HG03354 (cell line): ENCODE results near the gene OAS3.
"Not testable (repeated sequence)": the region's sequence is repeated elsewhere in the genome, so short reads cannot be mapped to it uniquely, and the experiment has no call there.

Source experiments
- ATAC-seq: cut with Tn5 transposase; IDR thresholded peaks from one replicate; pipeline ENCODE4 v1.9.1; 2021; ENCODE audit warnings: mild to moderate bottlenecking; ENCODE audit not compliant: unreplicated experiment, poor library complexity, severe bottlenecking

Gene OAS3, protein sequence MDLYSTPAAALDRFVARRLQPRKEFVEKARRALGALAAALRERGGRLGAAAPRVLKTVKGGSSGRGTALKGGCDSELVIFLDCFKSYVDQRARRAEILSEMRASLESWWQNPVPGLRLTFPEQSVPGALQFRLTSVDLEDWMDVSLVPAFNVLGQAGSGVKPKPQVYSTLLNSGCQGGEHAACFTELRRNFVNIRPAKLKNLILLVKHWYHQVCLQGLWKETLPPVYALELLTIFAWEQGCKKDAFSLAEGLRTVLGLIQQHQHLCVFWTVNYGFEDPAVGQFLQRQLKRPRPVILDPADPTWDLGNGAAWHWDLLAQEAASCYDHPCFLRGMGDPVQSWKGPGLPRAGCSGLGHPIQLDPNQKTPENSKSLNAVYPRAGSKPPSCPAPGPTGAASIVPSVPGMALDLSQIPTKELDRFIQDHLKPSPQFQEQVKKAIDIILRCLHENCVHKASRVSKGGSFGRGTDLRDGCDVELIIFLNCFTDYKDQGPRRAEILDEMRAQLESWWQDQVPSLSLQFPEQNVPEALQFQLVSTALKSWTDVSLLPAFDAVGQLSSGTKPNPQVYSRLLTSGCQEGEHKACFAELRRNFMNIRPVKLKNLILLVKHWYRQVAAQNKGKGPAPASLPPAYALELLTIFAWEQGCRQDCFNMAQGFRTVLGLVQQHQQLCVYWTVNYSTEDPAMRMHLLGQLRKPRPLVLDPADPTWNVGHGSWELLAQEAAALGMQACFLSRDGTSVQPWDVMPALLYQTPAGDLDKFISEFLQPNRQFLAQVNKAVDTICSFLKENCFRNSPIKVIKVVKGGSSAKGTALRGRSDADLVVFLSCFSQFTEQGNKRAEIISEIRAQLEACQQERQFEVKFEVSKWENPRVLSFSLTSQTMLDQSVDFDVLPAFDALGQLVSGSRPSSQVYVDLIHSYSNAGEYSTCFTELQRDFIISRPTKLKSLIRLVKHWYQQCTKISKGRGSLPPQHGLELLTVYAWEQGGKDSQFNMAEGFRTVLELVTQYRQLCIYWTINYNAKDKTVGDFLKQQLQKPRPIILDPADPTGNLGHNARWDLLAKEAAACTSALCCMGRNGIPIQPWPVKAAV

DNA sequence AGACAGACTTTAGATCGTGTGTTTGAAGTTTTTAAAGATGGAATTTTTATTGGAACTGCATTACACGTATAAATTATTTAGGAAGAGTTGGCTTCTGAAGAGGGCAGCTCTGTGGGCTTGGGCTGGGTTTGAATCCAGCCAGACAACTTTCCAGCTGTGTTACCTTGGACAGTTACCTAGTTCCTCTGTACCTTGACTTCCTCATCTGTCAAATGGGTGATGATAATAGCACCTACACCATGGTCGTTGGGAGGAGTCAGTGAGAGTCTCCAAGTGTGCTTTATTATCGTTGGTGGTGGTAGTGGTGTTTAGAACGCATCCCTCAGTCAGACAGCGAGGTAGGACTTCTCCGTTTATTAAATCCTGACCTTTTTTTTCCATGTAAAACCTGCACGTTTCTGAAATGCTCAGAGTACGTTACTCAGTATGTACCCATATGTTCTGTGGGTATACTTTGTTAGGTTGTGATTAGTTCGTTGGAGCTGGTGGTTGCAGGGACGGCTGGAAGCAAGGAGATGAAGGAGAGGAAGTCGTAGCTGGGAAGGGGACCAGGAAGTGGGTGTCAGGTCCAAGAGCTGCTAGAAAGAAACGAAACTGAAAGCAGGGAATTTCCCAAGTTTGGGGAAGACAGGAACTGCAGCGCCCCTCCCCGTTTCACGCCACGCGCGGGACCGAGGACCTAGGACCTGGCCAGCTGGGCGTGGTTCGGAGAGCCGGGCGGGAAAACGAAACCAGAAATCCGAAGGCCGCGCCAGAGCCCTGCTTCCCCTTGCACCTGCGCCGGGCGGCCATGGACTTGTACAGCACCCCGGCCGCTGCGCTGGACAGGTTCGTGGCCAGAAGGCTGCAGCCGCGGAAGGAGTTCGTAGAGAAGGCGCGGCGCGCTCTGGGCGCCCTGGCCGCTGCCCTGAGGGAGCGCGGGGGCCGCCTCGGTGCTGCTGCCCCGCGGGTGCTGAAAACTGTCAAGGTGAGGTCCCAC, at the start of gene OAS3:
Gene OAS3 (plus strand): TSS at position 734 of the 979 bp plus-strand sequence. CDS start 57 bp downstream, at position 791.
- ATAC-seq: peak; percentile 53

DNA sequence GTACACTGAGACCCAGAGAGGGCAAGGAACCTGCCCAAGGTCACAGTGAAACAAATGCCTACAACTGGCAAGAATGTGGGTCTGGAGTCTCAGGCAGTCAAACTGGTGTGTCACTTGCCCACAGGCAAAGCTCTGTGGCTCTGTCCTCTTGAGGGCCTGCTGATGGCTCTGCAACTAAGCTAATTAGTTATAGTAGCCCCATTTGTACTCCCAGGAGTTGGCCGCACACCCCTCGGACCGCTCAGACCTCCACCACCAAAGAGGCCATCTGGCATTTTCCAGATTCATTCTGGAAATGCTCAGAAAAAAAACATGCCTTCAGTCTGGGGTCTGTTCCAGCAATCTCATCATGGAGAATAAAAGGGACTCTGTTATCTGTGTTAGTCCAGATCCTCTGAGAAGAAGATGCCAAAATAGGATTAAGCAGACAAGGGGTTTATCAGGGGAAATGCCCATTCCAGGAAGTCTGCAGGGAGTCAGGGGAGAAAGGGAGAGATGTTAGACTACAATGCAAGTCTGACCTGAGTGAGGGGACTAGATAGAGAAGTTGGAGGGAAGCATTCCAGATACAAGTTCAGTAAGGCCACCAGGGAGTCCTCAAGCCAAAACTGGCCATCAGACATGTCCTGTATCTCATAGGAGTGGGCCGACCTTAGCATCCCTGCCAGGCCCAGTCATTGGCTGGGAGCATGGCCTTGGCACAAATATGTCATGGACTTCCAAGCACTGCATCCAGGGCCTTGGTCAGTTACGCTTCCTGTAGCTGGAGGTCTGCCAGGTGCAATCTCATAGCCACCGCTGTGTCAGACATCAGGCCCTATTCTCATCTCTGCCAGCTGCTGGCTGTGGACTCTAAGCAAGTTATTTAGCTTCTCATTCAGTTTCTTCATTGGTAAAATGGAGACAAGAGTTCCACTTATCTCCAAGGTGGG, 46.9 kb upstream of the OAS3 start:
- ATAC-seq: no peak

DNA sequence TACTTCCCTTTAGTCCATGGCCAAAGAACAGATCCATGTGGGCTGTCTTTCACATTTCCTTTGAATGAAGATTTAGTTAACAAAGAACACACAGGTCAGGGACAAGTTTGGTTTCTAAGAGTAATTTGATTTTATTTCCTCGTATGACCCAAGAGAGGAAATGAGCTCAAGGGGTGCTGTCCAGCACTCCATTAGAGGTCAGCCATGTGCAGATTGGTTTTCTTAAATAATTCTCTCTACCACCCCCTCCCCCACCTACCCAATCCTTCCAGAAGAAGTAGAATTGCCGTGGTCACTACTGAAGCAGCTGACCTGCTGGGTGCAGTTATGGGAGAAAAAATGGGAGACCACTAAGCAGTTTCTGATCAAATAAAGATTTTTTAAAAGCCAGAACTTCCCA, 45.4 kb upstream of the OAS3 start:
- no peak for ATAC-seq

DNA sequence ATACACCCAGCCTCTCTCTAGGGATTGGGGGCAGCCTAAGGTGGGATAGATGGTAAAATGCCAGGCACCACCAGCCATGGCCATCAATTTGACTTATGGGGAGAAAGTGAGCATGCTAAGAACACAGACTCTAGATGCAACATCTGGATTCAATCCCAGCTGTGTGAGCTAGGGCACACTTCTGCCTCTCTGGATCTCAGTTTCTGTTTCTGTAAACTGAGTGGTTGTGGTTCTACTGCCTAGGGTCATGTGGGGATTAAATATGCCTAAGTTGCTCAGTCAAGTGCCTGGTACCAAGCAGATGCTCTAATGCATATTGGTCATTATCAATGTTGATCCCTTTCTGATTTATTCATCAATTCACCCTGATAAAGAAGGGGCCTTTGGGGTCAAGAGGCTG, 44.1 kb upstream of the OAS3 start:
- ATAC-seq: no peak

DNA sequence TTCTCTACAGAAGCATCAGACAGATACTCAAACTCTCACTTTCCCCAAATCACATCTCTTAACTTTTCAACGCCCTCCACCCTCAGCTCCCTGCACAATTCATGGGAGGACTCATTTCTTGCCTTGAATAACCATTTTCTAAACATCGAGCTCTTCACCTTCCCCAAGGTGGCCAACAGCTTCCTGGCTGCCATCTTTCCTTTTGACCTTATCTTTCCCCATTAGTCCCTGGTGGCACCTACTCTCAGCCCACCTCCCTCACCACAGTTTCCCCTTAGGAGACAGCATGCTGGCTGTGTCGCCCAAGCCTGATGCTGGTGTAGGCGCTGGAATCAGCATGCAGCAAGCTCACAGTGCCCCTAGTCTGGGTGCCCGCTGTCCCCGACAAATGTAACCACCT, 39.9 kb upstream of the OAS3 start:
- ATAC-seq: no peak

GRCh38 chr12:112900298-112901145, 37.8 kb upstream of the OAS3 start:
- no peak for ATAC-seq

GRCh38 chr12:112901271-112901670, 37.0 kb upstream of the OAS3 start:
- ATAC-seq: no peak

DNA sequence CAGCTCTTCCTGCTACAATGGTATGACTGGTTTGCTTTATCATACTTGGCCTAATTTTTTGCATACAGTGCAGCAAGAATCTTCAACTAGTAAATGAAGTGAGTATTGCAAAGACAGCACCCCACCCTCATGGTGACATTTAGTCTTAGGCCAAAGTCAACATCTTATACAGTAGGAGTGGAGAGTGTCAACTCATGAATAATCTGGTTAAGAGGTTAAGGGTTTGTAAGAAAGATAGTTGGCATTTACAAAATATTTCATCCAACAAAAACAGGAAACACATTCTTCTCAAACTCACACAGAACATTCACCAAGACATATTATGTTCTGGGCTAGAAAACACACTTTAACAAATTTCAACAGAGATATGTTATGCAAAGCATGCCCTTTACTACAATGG, 33.7 kb upstream of the OAS3 start:
- ATAC-seq: no peak

GRCh38 chr12:112905451-112906089, 32.7 kb upstream of the OAS3 start:
- no peak for ATAC-seq

DNA sequence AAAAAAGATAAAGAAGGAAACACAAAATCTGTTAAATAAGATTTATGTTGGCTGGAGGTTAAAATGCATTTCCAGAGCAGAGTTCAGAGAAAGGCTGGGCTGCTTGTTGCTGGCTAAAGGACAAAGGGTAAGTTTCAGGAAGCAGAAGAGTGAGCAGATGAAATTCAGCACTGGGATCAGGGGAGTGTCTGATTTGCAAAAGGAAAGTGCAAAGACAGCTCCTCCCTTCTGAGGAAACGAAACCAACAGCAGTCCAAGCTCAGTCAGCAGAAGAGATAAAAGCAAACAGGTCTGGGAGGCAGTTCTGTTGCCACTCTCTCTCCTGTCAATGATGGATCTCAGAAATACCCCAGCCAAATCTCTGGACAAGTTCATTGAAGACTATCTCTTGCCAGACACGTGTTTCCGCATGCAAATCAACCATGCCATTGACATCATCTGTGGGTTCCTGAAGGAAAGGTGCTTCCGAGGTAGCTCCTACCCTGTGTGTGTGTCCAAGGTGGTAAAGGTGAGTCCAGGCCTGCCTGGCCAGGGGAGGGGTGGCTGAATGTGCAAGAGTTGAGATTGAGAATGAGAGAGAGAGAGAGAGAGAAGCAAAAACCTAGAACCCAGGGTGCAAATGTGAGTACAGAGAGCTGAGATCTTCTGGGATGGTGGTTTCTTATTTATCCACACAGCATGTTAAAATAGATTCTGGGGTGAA, 31.4 kb upstream of the OAS3 start, which contains the start of gene OAS1:
Gene OAS1 (plus strand): TSS at position 251 of the 703 bp plus-strand sequence. CDS start 78 bp downstream, at position 329.
- peak; percentile 85 for ATAC-seq

- ATAC-seq: peak; percentile 52
These were observed 30.7 kb upstream of the OAS3 start for GRCh38 chr12:112907415-112908157.

DNA sequence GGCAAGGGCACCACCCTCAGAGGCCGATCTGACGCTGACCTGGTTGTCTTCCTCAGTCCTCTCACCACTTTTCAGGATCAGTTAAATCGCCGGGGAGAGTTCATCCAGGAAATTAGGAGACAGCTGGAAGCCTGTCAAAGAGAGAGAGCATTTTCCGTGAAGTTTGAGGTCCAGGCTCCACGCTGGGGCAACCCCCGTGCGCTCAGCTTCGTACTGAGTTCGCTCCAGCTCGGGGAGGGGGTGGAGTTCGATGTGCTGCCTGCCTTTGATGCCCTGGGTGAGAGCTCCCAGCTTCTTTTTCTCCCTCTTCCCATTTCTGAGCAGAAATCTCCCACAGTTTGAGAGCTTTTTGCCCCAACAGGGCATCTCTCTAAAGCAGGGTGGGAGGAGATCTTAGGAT, 29.7 kb upstream of the OAS3 start:
- ATAC-seq: no peak

- no peak for ATAC-seq
These were observed 28.6 kb upstream of the OAS3 start for GRCh38 chr12:112909693-112910092.

GRCh38 chr12:112913038-112913688, 25.1 kb upstream of the OAS3 start:
- no peak for ATAC-seq

DNA sequence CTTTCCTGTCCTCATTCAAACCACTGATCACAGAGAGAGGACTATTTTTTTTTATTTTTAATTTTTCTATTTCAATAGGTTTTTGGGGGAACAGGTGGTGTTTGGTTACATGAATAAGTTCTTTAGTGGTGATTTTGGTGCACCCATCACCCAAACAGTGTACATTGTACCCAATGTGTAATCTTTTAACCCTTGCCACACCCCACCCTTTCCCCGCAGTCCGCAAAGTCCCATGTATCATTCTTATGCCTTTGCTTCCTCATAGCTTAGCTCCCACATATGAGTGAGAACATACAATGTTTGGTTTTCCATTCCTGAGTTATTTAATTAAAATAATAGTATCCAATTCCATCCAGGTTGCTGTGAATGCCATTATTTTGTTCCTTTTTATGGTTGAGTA, 24.4 kb upstream of the OAS3 start:
- not testable (repeated sequence) for ATAC-seq
